DMS79 treated with DMSO at 0.1 percent for 48 hours (cell line): ENCODE measurements around the gene PRPF31.
"Not testable (repeated sequence)": the region's sequence is repeated elsewhere in the genome, so short reads cannot be mapped to it uniquely, and the experiment has no call there.

ENCODE experiments used
- DNase-seq: peaks from one replicate; lab custom pipeline; 2025; lab: John Stamatoyannopoulos, UW

The PRPF31 gene

DNA sequence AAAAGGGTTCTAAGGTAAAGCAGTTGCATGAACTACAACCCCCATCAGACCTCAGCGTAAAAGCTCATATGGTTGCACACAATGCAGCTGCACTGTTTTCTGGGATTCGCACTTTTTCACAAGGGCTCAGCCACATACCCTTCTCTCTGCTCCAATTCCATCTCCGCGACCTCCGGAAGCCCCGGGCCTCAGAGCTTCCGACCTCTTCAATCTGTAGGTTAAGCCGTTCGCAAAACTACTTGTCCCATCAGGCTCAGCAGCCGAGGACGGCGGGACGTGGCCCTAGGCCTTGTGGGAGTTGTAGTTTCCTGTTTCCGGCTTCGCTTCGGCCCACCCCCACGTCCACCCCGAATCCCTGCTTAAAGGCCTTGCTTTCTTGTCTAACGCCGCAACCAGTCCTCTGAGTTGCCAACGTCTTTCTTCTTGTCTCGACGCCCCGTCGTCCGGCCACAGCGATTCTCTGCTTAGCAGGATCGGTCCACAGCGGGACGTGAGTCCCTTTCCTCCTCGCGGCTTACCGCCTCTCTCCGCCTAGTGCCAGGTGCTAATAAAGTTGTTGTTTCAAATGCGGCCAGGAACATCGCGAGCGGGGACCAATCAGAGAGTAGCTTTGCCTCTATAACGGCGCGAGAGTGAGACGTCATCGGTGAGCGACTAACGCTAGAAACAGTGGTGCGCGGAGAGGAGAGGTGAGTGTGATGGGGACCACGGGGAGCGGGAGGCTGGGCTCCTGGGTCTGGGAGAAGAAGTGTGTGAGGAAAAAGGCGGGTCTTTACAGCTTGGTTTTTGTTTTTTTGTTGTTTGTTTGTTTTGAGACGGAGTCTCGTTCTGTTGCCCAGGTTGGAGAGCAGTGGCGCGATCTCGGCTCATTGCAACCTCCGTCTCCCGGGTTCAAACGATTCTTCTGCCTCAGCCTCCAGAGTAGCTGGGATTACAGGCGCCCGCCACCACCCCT lies at the start of gene PRPF31, which contains the start of gene TFPT:
PRPF31 (plus strand) TSS at position 646 of the 955 bp plus-strand sequence. CDS start 2,525 bp downstream, outside the sequence.
TFPT (minus strand) TSS at position 549 of the 955 bp plus-strand sequence; CDS start at position 161, 388 bp downstream.
- peak; percentile 96 for DNase-seq

DNA sequence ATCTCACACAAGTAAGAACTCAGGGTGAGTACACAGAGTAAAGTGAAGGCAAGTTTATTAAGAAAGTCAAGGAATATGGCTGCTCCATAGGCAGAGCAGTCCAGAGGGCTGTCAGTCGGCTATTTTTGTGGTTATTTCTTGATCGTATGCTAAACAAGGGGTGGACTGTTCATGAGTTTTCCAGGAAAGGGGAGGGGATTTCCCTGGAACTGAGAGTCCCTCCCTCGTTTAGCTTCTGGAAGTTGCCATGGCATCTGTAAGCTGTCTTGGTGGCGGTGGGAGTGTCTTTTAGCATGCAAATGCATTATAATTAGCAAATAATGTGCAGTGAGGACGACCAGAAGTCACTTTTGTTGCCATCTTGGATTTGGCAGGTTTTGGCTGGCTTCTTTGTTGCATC lies 46.1 kb upstream of the PRPF31 start:
- no peak for DNase-seq

- no peak for DNase-seq
These were observed 41.7 kb upstream of the PRPF31 start for GRCh38 chr19:54073829-54074228.

DNA sequence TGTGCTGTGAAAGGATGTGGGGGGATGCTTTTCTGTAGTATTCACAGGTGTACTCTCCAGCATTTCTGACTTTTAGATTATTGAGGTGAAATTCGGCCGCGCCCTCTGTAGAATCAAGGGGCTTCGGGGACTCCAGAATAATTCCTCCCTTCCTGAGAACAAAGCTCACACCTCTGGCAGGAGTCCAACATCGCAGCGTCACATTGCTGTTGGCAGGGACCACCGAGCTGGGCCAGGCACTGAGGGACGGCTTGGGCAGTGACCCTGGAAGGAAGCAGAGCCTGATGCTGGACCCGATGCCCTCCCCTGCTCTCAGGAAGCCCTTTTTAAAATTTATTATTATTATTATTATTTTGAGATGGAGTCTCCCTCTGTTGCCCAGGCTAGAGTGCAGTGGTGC lies 40.7 kb upstream of the PRPF31 start:
- no peak for DNase-seq

GRCh38 chr19:54077334-54077733 lies 38.2 kb upstream of the PRPF31 start:
- no peak for DNase-seq

GRCh38 chr19:54081032-54081431 lies 34.5 kb upstream of the PRPF31 start, which contains the start of gene TARM1:
Gene TARM1, minus strand, starts transcription at chr19:54081365. Its CDS starts 25 bp downstream, at chr19:54081340.
- no peak for DNase-seq

- DNase-seq, result no peak
These were observed 31.1 kb upstream of the PRPF31 start for GRCh38 chr19:54084410-54084809.

GRCh38 chr19:54094426-54095000 lies 21.0 kb upstream of the PRPF31 start:
- DNase-seq, result no peak

GRCh38 chr19:54095136-54095858 lies 20.3 kb upstream of the PRPF31 start:
- DNase-seq, result no peak

DNA sequence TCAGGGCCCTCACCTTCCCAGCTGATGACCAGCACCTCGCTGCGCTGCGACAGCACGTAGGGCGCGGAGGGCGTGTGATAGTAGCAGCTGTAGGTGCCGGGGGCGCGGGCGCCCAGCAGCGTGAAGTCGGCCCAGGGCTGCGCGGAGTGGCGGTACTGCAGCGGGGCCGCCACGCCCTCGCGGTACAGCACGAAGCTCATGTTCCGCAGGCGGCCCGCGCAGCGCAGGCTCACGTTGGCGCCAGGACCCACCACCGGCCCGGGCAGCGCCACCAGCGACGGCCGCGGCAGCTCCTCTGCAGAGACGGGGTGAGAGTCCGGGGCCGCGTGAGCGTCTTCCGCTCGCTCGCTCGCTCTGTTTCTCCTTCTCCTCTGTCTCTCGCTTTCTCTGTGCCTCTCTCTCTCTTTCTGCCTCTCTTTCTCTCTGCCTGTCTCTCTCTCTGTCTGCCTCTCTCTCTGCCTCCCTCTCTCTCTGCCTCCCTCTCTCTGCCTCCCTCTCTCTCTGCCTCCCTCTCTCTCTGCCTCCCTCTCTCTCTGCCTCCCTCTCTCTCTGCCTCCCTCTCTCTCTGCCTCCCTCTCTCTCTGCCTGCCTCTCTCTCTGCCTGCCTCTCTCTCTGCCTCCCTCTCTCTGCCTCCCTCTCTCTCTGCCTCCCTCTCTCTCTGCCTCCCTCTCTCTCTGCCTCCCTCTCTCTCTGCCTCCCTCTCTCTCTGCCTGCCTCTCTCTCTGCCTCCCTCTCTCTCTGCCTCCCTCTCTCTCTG lies 19.5 kb upstream of the PRPF31 start:
- DNase-seq, result peak; percentile 16

DNA sequence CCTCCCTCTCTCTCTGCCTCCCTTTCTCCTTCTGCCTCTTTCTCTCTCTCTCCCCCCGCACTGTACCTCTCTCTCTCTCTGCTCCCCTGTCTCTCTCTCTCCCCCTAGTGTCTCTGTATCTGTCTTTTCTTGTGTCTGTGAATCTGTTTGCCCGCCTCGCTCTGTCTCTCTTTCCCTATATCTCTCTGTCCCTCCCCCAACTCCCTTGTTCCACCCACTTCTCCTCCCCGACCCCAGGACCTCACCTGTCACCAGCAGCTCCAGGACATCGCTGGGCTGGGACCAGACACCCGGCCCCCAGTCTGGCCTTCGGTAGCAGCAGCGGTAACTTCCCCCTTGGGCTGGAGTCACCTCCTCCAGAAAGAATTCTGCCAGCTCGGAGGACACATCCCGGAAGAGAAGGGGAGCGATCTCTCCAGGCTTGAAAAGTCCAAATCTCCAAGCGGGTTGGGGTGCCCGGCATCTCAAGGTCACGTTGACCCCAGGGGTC lies 18.9 kb upstream of the PRPF31 start:
- no peak for DNase-seq

DNA sequence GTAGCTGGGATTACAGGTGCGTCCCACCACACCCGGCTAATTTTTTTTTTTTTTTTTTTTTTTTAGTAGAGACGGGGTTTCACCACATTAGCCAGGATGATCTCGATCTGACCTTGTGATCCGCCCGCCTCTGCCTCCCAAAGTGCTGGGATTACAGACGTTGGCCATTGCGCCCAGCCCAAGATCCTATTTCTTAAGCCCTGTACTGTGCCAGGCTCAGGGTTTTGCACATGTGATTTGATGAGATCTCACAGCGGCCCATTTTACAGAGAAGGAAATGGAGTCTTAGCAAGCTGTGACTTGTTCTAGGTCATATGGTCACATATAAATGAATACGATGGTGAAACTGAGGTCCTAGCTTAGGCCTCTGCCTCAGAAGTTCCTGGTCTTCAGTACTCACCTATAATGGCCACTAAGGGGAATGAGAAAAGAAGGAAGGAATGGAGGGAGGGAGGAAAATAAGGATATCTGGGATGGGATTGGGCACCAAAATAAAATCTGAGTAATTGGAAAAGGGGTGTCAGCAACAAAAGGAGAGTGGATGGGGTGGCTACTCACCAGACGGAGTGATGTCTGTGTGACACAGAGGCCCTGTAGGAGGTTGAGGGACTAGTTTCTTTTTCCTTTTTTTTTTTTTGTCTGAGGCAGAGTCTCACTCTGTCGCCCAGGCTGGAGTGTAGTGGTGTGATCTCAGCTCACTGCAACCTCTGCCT lies 16.2 kb upstream of the PRPF31 start:
- DNase-seq, result no peak

DNA sequence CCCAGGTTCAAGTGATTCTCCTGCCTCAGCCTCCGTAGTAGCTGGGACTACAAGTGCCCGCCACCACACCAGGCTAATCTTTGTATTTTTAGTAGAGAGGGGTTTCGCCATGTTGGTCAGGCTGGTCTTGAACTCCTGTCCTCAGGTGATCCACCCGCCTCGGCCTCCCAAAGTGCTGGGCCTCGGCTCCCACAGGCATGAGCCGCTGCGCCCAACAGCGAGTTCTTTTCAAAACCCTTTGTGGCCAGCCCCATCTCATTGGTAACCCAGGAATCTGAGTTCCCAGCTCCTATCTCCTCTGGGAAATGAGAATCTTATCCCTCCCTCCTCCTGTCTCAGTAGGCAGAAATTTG lies 15.7 kb upstream of the PRPF31 start:
- DNase-seq, result not testable (repeated sequence)

GRCh38 chr19:54100561-54100960 lies 15.0 kb upstream of the PRPF31 start, which contains the start of gene OSCAR:
Gene OSCAR, minus strand, starts transcription at chr19:54100803. Its CDS starts 11 bp downstream, at chr19:54100792.
- DNase-seq, result no peak

DNA sequence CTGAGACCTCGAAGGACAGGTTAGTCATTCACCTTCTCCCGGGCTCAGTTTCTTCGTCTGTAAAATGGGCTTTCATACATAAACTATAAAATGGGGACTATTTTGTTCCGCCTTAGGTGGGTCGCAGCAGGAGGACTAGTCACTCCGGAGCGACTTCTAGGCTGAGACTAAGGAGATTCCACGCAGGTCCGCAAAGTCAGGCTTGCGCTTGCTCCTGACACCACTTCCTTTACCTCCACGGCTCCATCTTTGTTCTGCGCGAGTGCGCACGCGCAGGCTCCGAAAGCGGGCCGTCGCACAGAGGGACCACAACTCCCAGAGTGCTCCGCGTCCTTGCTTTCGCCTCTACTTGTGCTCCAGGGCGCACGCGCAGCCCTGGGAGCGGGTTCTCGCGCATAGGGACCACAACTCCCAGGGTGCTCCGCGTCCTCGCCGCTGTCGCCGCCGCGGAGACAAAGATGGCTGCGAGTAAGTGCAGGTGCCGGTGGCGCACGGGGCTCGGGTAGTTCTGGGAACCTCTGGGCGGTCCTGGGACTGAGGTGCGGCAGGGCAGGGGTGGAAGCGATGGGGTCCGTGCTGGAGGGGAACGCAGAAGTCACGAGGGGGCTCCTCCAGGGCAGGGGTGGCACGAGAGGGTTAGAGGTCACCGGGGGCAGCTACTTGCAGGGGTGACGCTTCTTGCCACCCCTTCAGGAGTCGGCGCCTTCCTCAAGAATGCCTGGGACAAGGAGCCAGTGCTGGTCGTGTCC lies 13.0 kb upstream of the PRPF31 start, which contains the start of gene NDUFA3:
NDUFA3 (plus strand) TSS at position 435 of the 749 bp plus-strand sequence; CDS start at position 459, 24 bp downstream.
- DNase-seq, result peak; percentile 92

DNA sequence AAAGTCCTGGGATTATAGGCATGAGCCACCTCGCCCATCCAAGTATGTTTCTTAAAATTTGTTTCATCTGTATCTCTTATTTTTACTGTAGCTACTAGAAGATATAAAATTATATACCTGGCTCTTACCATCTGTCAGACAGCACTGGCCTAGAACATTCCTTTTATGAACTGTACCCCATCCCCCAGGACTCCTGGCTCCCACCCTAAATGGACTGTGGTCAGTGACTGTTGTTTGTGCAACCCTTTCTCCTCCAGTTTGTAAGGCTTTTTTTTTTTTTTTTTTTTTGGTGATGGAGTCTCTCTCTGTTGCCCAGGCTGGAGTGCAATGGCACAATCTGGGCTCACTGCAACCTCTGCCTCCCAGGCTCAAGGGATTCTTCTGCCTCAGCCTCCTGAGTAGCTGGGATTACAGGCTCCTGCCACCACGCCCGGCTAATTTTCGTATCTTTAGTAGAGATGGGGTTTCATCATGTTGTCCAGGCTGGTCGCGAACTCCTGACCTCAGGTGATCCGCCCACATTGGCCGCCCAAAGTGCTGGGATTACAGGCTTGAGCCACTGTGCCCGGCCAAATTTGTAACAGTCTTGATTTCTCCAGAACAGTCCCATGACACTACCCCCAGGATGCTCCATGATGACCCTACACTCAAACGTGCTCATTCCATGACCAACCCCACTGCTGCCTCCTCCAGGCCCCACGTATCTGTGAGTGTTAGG lies 10.4 kb upstream of the PRPF31 start:
- DNase-seq, result no peak

DNA sequence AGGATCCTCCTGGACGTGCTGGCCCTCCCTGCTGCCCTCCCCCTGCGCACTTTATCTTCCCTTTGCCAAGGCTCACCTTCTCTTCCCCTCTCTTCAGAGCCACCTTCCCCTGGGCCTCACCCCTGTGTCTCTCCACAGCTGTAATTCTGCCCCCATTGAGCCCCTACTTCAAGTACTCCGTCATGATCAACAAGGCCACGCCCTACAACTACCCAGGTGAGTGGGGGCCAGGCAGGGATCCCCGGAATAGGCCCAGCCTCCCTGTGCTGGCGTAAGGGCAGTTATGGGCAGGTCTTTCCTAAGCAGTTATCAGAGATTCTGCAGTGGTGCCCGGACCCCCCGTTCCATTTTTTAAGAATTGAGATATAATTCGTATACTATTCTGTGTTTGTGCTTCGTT lies 9.8 kb upstream of the PRPF31 start:
- no peak for DNase-seq

GRCh38 chr19:54106716-54107115 lies 8.8 kb upstream of the PRPF31 start:
- no peak for DNase-seq

- no peak for DNase-seq
These were observed 7.6 kb upstream of the PRPF31 start for GRCh38 chr19:54107876-54108490.
